Measurements from ENCODE around the gene ATP10B. TPM values are rescaled to one million over a fixed set of nuclear protein-coding genes. Genes with fewer than 3 reads are reported as not detected.

The ATP10B gene
- total RNA-seq, 1 donor from 2014 or later: not detected

- Mint-ChIP-seq H3K4me1 (ENCODE audit: low read depth) (no peaks in the 10 kb centered on the region), H3K27ac (ENCODE audit: unreplicated experiment) (no peak overlapping the region), H3K36me3 (ENCODE audit: low read depth) (no peaks in the 10 kb centered on the region), H3K27me3 (ENCODE audit: low read depth) (no peaks in the 10 kb centered on the region), H3K4me3 (ENCODE audit: unreplicated experiment) (no peak overlapping the region), H3K9me3 (ENCODE audit: low read depth) (no peaks in the 10 kb centered on the region)
- no peak for TF ChIP-seq CTCF (IDR thresholded peaks at IDR 0.05)
- no peak for DNase-seq (ENCODE audit: low spot score)
Observed at GRCh38 chr5:160657068-160657507, 194.9 kb downstream of the ATP10B start.

- Mint-ChIP-seq H3K27me3 (ENCODE audit: low read depth) (no peaks in the 10 kb centered on the region), H3K4me3 (ENCODE audit: unreplicated experiment) (no peak overlapping the region), H3K27ac (ENCODE audit: unreplicated experiment) (no peak overlapping the region), H3K9me3 (ENCODE audit: low read depth) (no peaks in the 10 kb centered on the region), H3K36me3 (ENCODE audit: low read depth) (no peaks in the 10 kb centered on the region), H3K4me1 (ENCODE audit: low read depth) (no peaks in the 10 kb centered on the region)
- no peak for DNase-seq (ENCODE audit: low spot score)
- TF ChIP-seq CTCF (IDR thresholded peaks at IDR 0.05): no peak
Observed at GRCh38 chr5:160655717-160656116, 196.3 kb downstream of the ATP10B start.

GRCh38 chr5:160651692-160652645 is 200.0 kb downstream of the ATP10B start:
- TF ChIP-seq CTCF (IDR thresholded peaks at IDR 0.05): no peak
- Mint-ChIP-seq H3K4me1 (ENCODE audit: low read depth) (no peaks in the 10 kb centered on the region), H3K36me3 (ENCODE audit: low read depth) (no peaks in the 10 kb centered on the region), H3K9me3 (ENCODE audit: low read depth) (no peaks in the 10 kb centered on the region), H3K27ac (ENCODE audit: unreplicated experiment) (no peak overlapping the region), H3K4me3 (ENCODE audit: unreplicated experiment) (no peak overlapping the region), H3K27me3 (ENCODE audit: low read depth) (no peaks in the 10 kb centered on the region)
- DNase-seq (ENCODE audit: low spot score): no peak

- no peak for DNase-seq (ENCODE audit: low spot score)
- H3K4me3 Mint-ChIP-seq (ENCODE audit: unreplicated experiment): no peak overlapping the region
- no peaks in the 10 kb centered on the region for H3K9me3 Mint-ChIP-seq (ENCODE audit: low read depth)
- no peak overlapping the region for H3K27ac Mint-ChIP-seq (ENCODE audit: unreplicated experiment)
- peak; percentile 28 for TF ChIP-seq CTCF (IDR thresholded peaks at IDR 0.05)
- H3K36me3 Mint-ChIP-seq (ENCODE audit: low read depth): no peaks in the 10 kb centered on the region
- H3K27me3 Mint-ChIP-seq (ENCODE audit: low read depth): no peaks in the 10 kb centered on the region
- no peaks in the 10 kb centered on the region for H3K4me1 Mint-ChIP-seq (ENCODE audit: low read depth)
Observed at GRCh38 chr5:160649304-160649703, 202.7 kb downstream of the ATP10B start.

GRCh38 chr5:160646033-160646432 is 206.0 kb downstream of the ATP10B start:
- no peaks in the 10 kb centered on the region for H3K27me3 Mint-ChIP-seq (ENCODE audit: low read depth)
- H3K36me3 Mint-ChIP-seq (ENCODE audit: low read depth): no peaks in the 10 kb centered on the region
- H3K9me3 Mint-ChIP-seq (ENCODE audit: low read depth): no peaks in the 10 kb centered on the region
- H3K27ac Mint-ChIP-seq (ENCODE audit: unreplicated experiment): no peak overlapping the region
- no peak overlapping the region for H3K4me3 Mint-ChIP-seq (ENCODE audit: unreplicated experiment)
- no peak for TF ChIP-seq CTCF (IDR thresholded peaks at IDR 0.05)
- DNase-seq (ENCODE audit: low spot score): no peak
- H3K4me1 Mint-ChIP-seq (ENCODE audit: low read depth): no peaks in the 10 kb centered on the region

Data from chondrocyte (in vitro differentiated cells).